CD4-positive, CD25-positive, alpha-beta regulatory T cell (primary cell): Measurements from ENCODE around the gene SYT9. TPM values are rescaled to one million over a fixed set of nuclear protein-coding genes. Genes with fewer than 3 reads are reported as not detected.

Source experiments
- ATAC-seq, 2 donors: fragments of 150-1000 bp; cut with Tn5 transposase; one replicate each; pipeline ENCODE4 v1.10.0; 2021; ENCODE audit warnings: low read depth in 2 of 2, moderate number of reproducible peaks in 2 of 2, moderate library complexity in 1 of 2
- DNase-seq, 3 donors: peaks; one replicate each; pipeline versions ENCODE4 v3.0.0 to v3.0.0-alpha.2; 2012 to 2022; ENCODE audit warnings: mixed read lengths in 1 of 3
- H3K27ac ChIP-seq: one replicate; pipeline ENCODE4 v1.7.0; 2013; ENCODE audit warnings: mild to moderate bottlenecking, low read length; ENCODE audit not compliant: insufficient read depth, poor library complexity, severe bottlenecking
- H3K27me3 ChIP-seq: one replicate; pipeline ENCODE4 v1.7.0; 2013; ENCODE audit warnings: low read length; ENCODE audit not compliant: control insufficient read depth, insufficient read depth
- H3K36me3 ChIP-seq: one replicate; pipeline ENCODE4 v1.7.0; 2013; ENCODE audit warnings: mild to moderate bottlenecking, low read length, moderate library complexity; ENCODE audit not compliant: control insufficient read depth, insufficient read depth
- H3K4me1 ChIP-seq: 2 replicates; pipeline ENCODE4 v1.7.0; 2013; ENCODE audit warnings: mild to moderate bottlenecking, low read length; ENCODE audit not compliant: insufficient read depth, control insufficient read depth, poor library complexity, severe bottlenecking
- H3K4me3 ChIP-seq: one replicate; pipeline ENCODE4 v1.7.0; 2013; ENCODE audit warnings: low read depth, mild to moderate bottlenecking, low read length, moderate library complexity
- H3K9me3 ChIP-seq, 2 experiments: 1 replicate in 1 of 2; 2 replicates in 1 of 2; pipeline ENCODE4 v1.7.0; 2013; ENCODE audit warnings: low read length in 2 of 2, mild to moderate bottlenecking in 1 of 2, moderate library complexity in 1 of 2; ENCODE audit not compliant: control insufficient read depth in 2 of 2
- H3K27ac Mint-ChIP-seq, 3 donors: one replicate each; pipeline ENCODE4 v1.8.0; 2020 to 2022; ENCODE audit warnings: mild to moderate bottlenecking in 3 of 3, mixed read lengths in 3 of 3, moderate library complexity in 2 of 3
- H3K27me3 Mint-ChIP-seq: one replicate; pipeline ENCODE4 v1.8.0; 2022; ENCODE audit warnings: mild to moderate bottlenecking, mixed read lengths
- H3K36me3 Mint-ChIP-seq: one replicate; pipeline ENCODE4 v1.8.0; 2020; ENCODE audit warnings: mixed read lengths
- H3K4me1 Mint-ChIP-seq, 4 donors: one replicate each; pipeline ENCODE4 v1.8.0; 2020 to 2022; ENCODE audit warnings: mixed read lengths in 4 of 4, mild to moderate bottlenecking in 1 of 4
- H3K4me3 Mint-ChIP-seq, 4 donors: one replicate each; pipeline ENCODE4 v1.8.0; 2020 to 2022; ENCODE audit warnings: mild to moderate bottlenecking in 4 of 4, mixed read lengths in 4 of 4, moderate library complexity in 3 of 4
- H3K9me3 Mint-ChIP-seq, 7 donors: one replicate each; pipeline ENCODE4 v1.8.0; 2020 to 2022; ENCODE audit warnings: mixed read lengths in 7 of 7, mild to moderate bottlenecking in 3 of 7, moderate library complexity in 2 of 7
- polyA plus RNA-seq, 4 donors: library from polyadenylated mRNA; unstranded; fragments of 300-500 nt; fragmentation: Illumina TruSeq; gene quantifications; one replicate each; pipeline ENCODE4 v1.2.3, GENCODE V29; 2021
- total RNA-seq: library from RNA; stranded (reverse); gene quantifications from one replicate; pipeline ENCODE4 v1.2.3, GENCODE V29; 2022

SYT9 gene
- total and polyA plus RNA-seq, 5 donors from 2014 or later, result 0.10 TPM; not detected in 4

- Mint-ChIP-seq H3K4me3 (no peak overlapping the region), H3K27ac (no peak overlapping the region), H3K9me3 (peaks cover 0 to 4% (median 0%) of the 10 kb centered on the region in 7 donors), H3K36me3 (no peaks in the 10 kb centered on the region), H3K27me3 (peaks cover 29% of the 10 kb centered on the region), H3K4me1 (no peaks in the 10 kb centered on the region)
- no peaks in the 10 kb centered on the region for H3K9me3 ChIP-seq
- H3K27me3 ChIP-seq, result peaks cover 15% of the 10 kb centered on the region
- no peaks in the 10 kb centered on the region for H3K4me1 ChIP-seq
- H3K27ac ChIP-seq, result no peak overlapping the region
- no peak overlapping the region for H3K4me3 ChIP-seq
- ATAC-seq (no peak), DNase-seq (no peak)
- H3K36me3 ChIP-seq, result no peaks in the 10 kb centered on the region
Observed at GRCh38 chr11:7256943-7257342, 5.2 kb downstream of the SYT9 start.

GRCh38 chr11:7257724-7258123, 6.0 kb downstream of the SYT9 start:
- H3K9me3 Mint-ChIP-seq, result peaks cover 0 to 4% (median 0%) of the 10 kb centered on the region in 7 donors
- Histone ChIP-seq H3K27me3 (peaks cover 15% of the 10 kb centered on the region), H3K9me3 (no peaks in the 10 kb centered on the region), H3K27ac (no peak overlapping the region), H3K36me3 (no peaks in the 10 kb centered on the region), H3K4me3 (no peak overlapping the region), H3K4me1 (no peaks in the 10 kb centered on the region)
- H3K27me3 Mint-ChIP-seq, result peaks cover 26% of the 10 kb centered on the region
- no peaks in the 10 kb centered on the region for H3K4me1 Mint-ChIP-seq
- H3K4me3 Mint-ChIP-seq, result no peak overlapping the region
- DNase-seq, result no peak
- no peak overlapping the region for H3K27ac Mint-ChIP-seq
- H3K36me3 Mint-ChIP-seq, result no peaks in the 10 kb centered on the region
- no peak for ATAC-seq

GRCh38 chr11:7261578-7261977, 9.9 kb downstream of the SYT9 start:
- DNase-seq (no peak), ATAC-seq (no peak)
- H3K4me3 ChIP-seq, result no peak overlapping the region
- Mint-ChIP-seq H3K27me3 (peaks cover 10% of the 10 kb centered on the region), H3K4me1 (no peaks in the 10 kb centered on the region), H3K36me3 (no peaks in the 10 kb centered on the region), H3K9me3 (peaks cover 0 to 3% (median 0%) of the 10 kb centered on the region in 7 donors), H3K27ac (no peak overlapping the region), H3K4me3 (no peak overlapping the region)
- no peaks in the 10 kb centered on the region for H3K36me3 ChIP-seq
- H3K9me3 ChIP-seq, result no peaks in the 10 kb centered on the region
- H3K27ac ChIP-seq, result no peak overlapping the region
- no peaks in the 10 kb centered on the region for H3K4me1 ChIP-seq
- peaks cover 3% of the 10 kb centered on the region for H3K27me3 ChIP-seq

GRCh38 chr11:7262672-7263071, 11.0 kb downstream of the SYT9 start:
- H3K4me3 ChIP-seq, result no peak overlapping the region
- no peak overlapping the region for H3K27ac ChIP-seq
- Mint-ChIP-seq H3K9me3 (peaks cover 0 to 5% (median 0%) of the 10 kb centered on the region in 7 donors), H3K4me3 (no peak overlapping the region), H3K4me1 (no peaks in the 10 kb centered on the region), H3K27ac (no peak overlapping the region), H3K36me3 (no peaks in the 10 kb centered on the region), H3K27me3 (peaks cover 10% of the 10 kb centered on the region)
- H3K4me1 ChIP-seq, result no peaks in the 10 kb centered on the region
- H3K36me3 ChIP-seq, result no peaks in the 10 kb centered on the region
- peaks cover 3% of the 10 kb centered on the region for H3K27me3 ChIP-seq
- DNase-seq (no peak), ATAC-seq (no peak)
- H3K9me3 ChIP-seq, result no peaks in the 10 kb centered on the region

GRCh38 chr11:7263842-7264241, 12.1 kb downstream of the SYT9 start:
- H3K4me3 Mint-ChIP-seq, result no peak overlapping the region
- Histone ChIP-seq H3K4me1 (no peaks in the 10 kb centered on the region), H3K4me3 (no peak overlapping the region), H3K27me3 (no peaks in the 10 kb centered on the region), H3K9me3 (no peaks in the 10 kb centered on the region), H3K36me3 (no peaks in the 10 kb centered on the region), H3K27ac (no peak overlapping the region)
- peaks cover 6% of the 10 kb centered on the region for H3K27me3 Mint-ChIP-seq
- no peaks in the 10 kb centered on the region for H3K36me3 Mint-ChIP-seq
- peaks cover 0 to 5% (median 0%) of the 10 kb centered on the region in 7 donors for H3K9me3 Mint-ChIP-seq
- DNase-seq (no peak), ATAC-seq (no peak)
- H3K4me1 Mint-ChIP-seq, result no peaks in the 10 kb centered on the region
- H3K27ac Mint-ChIP-seq, result no peak overlapping the region

GRCh38 chr11:7268758-7269157, 17.1 kb downstream of the SYT9 start:
- H3K4me3 Mint-ChIP-seq, result no peak overlapping the region
- Histone ChIP-seq H3K9me3 (no peaks in the 10 kb centered on the region), H3K27ac (no peak overlapping the region), H3K4me1 (no peaks in the 10 kb centered on the region), H3K36me3 (no peaks in the 10 kb centered on the region), H3K27me3 (no peaks in the 10 kb centered on the region), H3K4me3 (no peak overlapping the region)
- DNase-seq (no peak), ATAC-seq (no peak)
- H3K27me3 Mint-ChIP-seq, result no peaks in the 10 kb centered on the region
- peaks cover 0 to 2% (median 0%) of the 10 kb centered on the region in 7 donors for H3K9me3 Mint-ChIP-seq
- H3K4me1 Mint-ChIP-seq, result no peaks in the 10 kb centered on the region
- H3K27ac Mint-ChIP-seq, result no peak overlapping the region
- H3K36me3 Mint-ChIP-seq, result no peaks in the 10 kb centered on the region

- Mint-ChIP-seq H3K4me1 (no peaks in the 10 kb centered on the region), H3K4me3 (no peak overlapping the region), H3K36me3 (no peaks in the 10 kb centered on the region), H3K9me3 (peaks cover 0 to 2% (median 0%) of the 10 kb centered on the region in 7 donors), H3K27me3 (peaks cover 5% of the 10 kb centered on the region), H3K27ac (no peak overlapping the region)
- H3K36me3 ChIP-seq, result no peaks in the 10 kb centered on the region
- H3K4me1 ChIP-seq, result no peaks in the 10 kb centered on the region
- DNase-seq (no peak), ATAC-seq (no peak)
- H3K4me3 ChIP-seq, result no peak overlapping the region
- H3K27me3 ChIP-seq, result no peaks in the 10 kb centered on the region
- no peak overlapping the region for H3K27ac ChIP-seq
- H3K9me3 ChIP-seq, result no peaks in the 10 kb centered on the region
Observed at GRCh38 chr11:7270233-7270865, 18.6 kb downstream of the SYT9 start.

GRCh38 chr11:7272373-7272772, 20.7 kb downstream of the SYT9 start:
- H3K27me3 ChIP-seq, result peaks cover 3% of the 10 kb centered on the region
- H3K27me3 Mint-ChIP-seq, result peaks cover 12% of the 10 kb centered on the region
- no peaks in the 10 kb centered on the region for H3K36me3 ChIP-seq
- H3K27ac Mint-ChIP-seq, result no peak overlapping the region
- H3K4me3 Mint-ChIP-seq, result no peak overlapping the region
- H3K4me1 ChIP-seq, result no peaks in the 10 kb centered on the region
- no peaks in the 10 kb centered on the region for H3K36me3 Mint-ChIP-seq
- no peak overlapping the region for H3K27ac ChIP-seq
- H3K9me3 ChIP-seq, result no peaks in the 10 kb centered on the region
- H3K9me3 Mint-ChIP-seq, result peaks cover 0 to 2% (median 0%) of the 10 kb centered on the region in 7 donors
- no peak for ATAC-seq
- no peak overlapping the region for H3K4me3 ChIP-seq
- DNase-seq, result no peak
- no peaks in the 10 kb centered on the region for H3K4me1 Mint-ChIP-seq
